Liver (tissue), 9 donors: ENCODE data around the gene FLNB. TPM values are rescaled to one million over a fixed set of nuclear protein-coding genes. Genes with fewer than 3 reads are reported as not detected.

Experiments used
- DNase-seq: peaks from one replicate; pipeline ENCODE4 v3.0.0-alpha.2; 2017; ENCODE audit warnings: low spot score
- H3K27ac ChIP-seq, 2 donors: one replicate each; pipeline ENCODE4 v1.7.0; 2013; ENCODE audit warnings: inconsistent platforms in 2 of 2, low read length in 2 of 2, control low read depth in 1 of 2, low read depth in 1 of 2, mild to moderate bottlenecking in 1 of 2
- H3K27me3 ChIP-seq, 4 donors: one replicate each; pipeline versions ENCODE4 v1.6.1 to v1.7.0; 2013; ENCODE audit warnings: low read length in 3 of 4, inconsistent platforms in 1 of 4, mild to moderate bottlenecking in 1 of 4, moderate library complexity in 1 of 4; ENCODE audit not compliant: control insufficient read depth in 4 of 4, insufficient read depth in 4 of 4
- H3K36me3 ChIP-seq, 4 donors: one replicate each; pipeline versions ENCODE4 v1.6.1 to v1.7.0; 2013; ENCODE audit warnings: low read length in 3 of 4, mild to moderate bottlenecking in 3 of 4, low read depth in 1 of 4, moderate library complexity in 1 of 4; ENCODE audit not compliant: control insufficient read depth in 4 of 4, insufficient read depth in 3 of 4
- H3K4me1 ChIP-seq, 4 donors: one replicate each; pipeline versions ENCODE4 v1.6.1 to v1.7.0; 2013; ENCODE audit warnings: low read length in 3 of 4, mild to moderate bottlenecking in 3 of 4, moderate library complexity in 1 of 4; ENCODE audit not compliant: control insufficient read depth in 4 of 4, insufficient read depth in 4 of 4
- H3K4me3 ChIP-seq, 3 donors: one replicate each; pipeline versions ENCODE4 v1.6.1 to v1.7.0; 2013; ENCODE audit warnings: low read length in 3 of 3, control low read depth in 1 of 3, low read depth in 1 of 3, mild to moderate bottlenecking in 1 of 3
- H3K9ac ChIP-seq, 2 donors: one replicate each; pipeline ENCODE4 v1.7.0; 2013; ENCODE audit warnings: low read length in 2 of 2, mild to moderate bottlenecking in 2 of 2, moderate library complexity in 2 of 2, control low read depth in 1 of 2, low read depth in 1 of 2
- H3K9me3 ChIP-seq, 4 donors: one replicate each; pipeline versions ENCODE4 v1.6.1 to v1.7.0; 2013; ENCODE audit warnings: low read length in 3 of 4; ENCODE audit not compliant: control insufficient read depth in 4 of 4
- CTCF ChIP-seq: fragments of 150-350 bp; IDR thresholded peaks from 2 replicates; pipeline ENCODE4 v1.5.1; 2017; ENCODE audit warnings: improper control_type of control experiment, low read depth, low read length; ENCODE audit not compliant: missing input control
- EGR1 ChIP-seq, 2 donors: IDR thresholded peaks; 2 replicates each; pipeline ENCODE4 v1.6.1; 2016 to 2018; ENCODE audit warnings: antibody characterized with exemption in 2 of 2, low read depth in 2 of 2
- FOXA1 ChIP-seq: IDR thresholded peaks from 2 replicates; pipeline ENCODE4 v1.6.1; 2016; ENCODE audit warnings: antibody characterized with exemption
- FOXA2 ChIP-seq: IDR thresholded peaks from 2 replicates; pipeline ENCODE4 v1.6.1; 2016; ENCODE audit warnings: antibody characterized with exemption
- GABPA ChIP-seq, 2 donors: IDR thresholded peaks in 1 of 2; conservative IDR thresholded peaks in 1 of 2; 2 replicates each; pipeline ENCODE4 v1.6.1; 2016; ENCODE audit warnings: antibody characterized with exemption in 2 of 2, mild to moderate bottlenecking in 1 of 2, moderate library complexity in 1 of 2
- HNF4A ChIP-seq, 2 donors: conservative IDR thresholded peaks; 2 replicates each; pipeline ENCODE4 v1.6.1; 2016; ENCODE audit warnings: antibody characterized with exemption in 2 of 2, mild to moderate bottlenecking in 2 of 2
- HNF4G ChIP-seq: IDR thresholded peaks from 2 replicates; pipeline ENCODE4 v1.6.1; 2016; ENCODE audit warnings: antibody characterized with exemption
- JUND ChIP-seq, 2 donors: IDR thresholded peaks; 2 replicates each; pipeline ENCODE4 v1.6.1; 2016; ENCODE audit warnings: antibody characterized with exemption in 2 of 2
- MAX ChIP-seq: IDR thresholded peaks from 2 replicates; pipeline ENCODE4 v1.6.1; 2016; ENCODE audit warnings: antibody characterized with exemption
- NR2F2 ChIP-seq: IDR thresholded peaks from 2 replicates; pipeline ENCODE4 v1.6.1; 2016; ENCODE audit warnings: antibody characterized with exemption
- RAD21 ChIP-seq, 2 donors: IDR thresholded peaks; 2 replicates each; pipeline ENCODE4 v1.6.1; 2016; ENCODE audit warnings: antibody characterized with exemption in 2 of 2, mild to moderate bottlenecking in 2 of 2
- REST ChIP-seq: IDR thresholded peaks from 2 replicates; pipeline ENCODE4 v1.6.1; 2016; ENCODE audit warnings: antibody characterized with exemption, mild to moderate bottlenecking
- RXRA ChIP-seq, 2 donors: IDR thresholded peaks; 2 replicates each; pipeline ENCODE4 v1.6.1; 2017 to 2018; ENCODE audit warnings: antibody characterized with exemption in 2 of 2, mild to moderate bottlenecking in 1 of 2
- SP1 ChIP-seq: IDR thresholded peaks from 2 replicates; pipeline ENCODE4 v1.6.1; 2018; ENCODE audit warnings: antibody characterized with exemption, mild to moderate bottlenecking
- TAF1 ChIP-seq: conservative IDR thresholded peaks from 2 replicates; pipeline ENCODE4 v1.6.1; 2016; ENCODE audit warnings: antibody characterized with exemption, mild to moderate bottlenecking
- YY1 ChIP-seq: IDR thresholded peaks from 2 replicates; pipeline ENCODE4 v1.6.1; 2016; ENCODE audit warnings: antibody characterized with exemption, mild to moderate bottlenecking
- ZBTB33 ChIP-seq: IDR thresholded peaks from 2 replicates; pipeline ENCODE4 v1.6.1; 2016; ENCODE audit warnings: antibody characterized with exemption
- WGBS: extraction: QIAGEN DNeasy Blood & Tissue Kit; methylation state at CpG from one replicate; pipeline ENCODE4 v1.1.7; 2013; 5-methylcytosine and 5-hydroxymethylcytosine counted together
- polyA plus RNA-seq, 2 donors: library from polyadenylated mRNA; stranded (reverse) in 1 of 2; unstranded in 1 of 2; fragments of 200-250 nt in 1 of 2; fragments of >200 nt in 1 of 2; fragmentation: Nextera tagmentation in 1 of 2; extraction: Ambion mirVana in 1 of 2; gene quantifications; one replicate each; pipeline versions ENCODE4 v1.2.1 to v1.2.3, GENCODE V29; 2013 to 2015
- total RNA-seq, 2 donors: library from RNA; depleted of rRNA; stranded (reverse); fragments of >200 nt; gene quantifications; one replicate each; pipeline ENCODE4 v1.2.3, GENCODE V29; 2014
- TF ChIP-seq, protein P1 (sequence below): IDR thresholded peaks from 2 replicates; pipeline ENCODE4 v1.6.1; 2016; ENCODE audit warnings: antibody characterized with exemption
- donor health status: healthy.
- donor health status: healthy.
- donor health status: healthy.
- donor health status: healthy.
- donor health status: healthy.

FLNB gene
- total and polyA plus RNA-seq, 4 donors, result 22.9 to 124 (median 44.3) TPM

- H3K27ac ChIP-seq, result peak overlapping the region; percentile 37 to 70
- DNase-seq, result no peak
- peaks cover 28 to 77% (median 63%) of the 10 kb centered on the region in 4 donors for H3K4me1 ChIP-seq
These were observed 182.7 kb downstream of the FLNB start for GRCh38 chr3:58190882-58191281.

More at GRCh38 chr3:58190882-58191281, 182.7 kb downstream of the FLNB start:
- Histone ChIP-seq H3K27me3 (no peaks in the 10 kb centered on the region), H3K4me3 (no peak overlapping the region), H3K9ac (no peak overlapping the region), H3K9me3 (no peaks in the 10 kb centered on the region), H3K36me3 (no peaks in the 10 kb centered on the region)
- TF ChIP-seq GABPA (IDR thresholded peaks at IDR 0.05 in 1 of 2, conservative IDR thresholded peaks at IDR 0.05 in 1 of 2) (no peak), RAD21 (IDR thresholded peaks at IDR 0.05) (peak in 1 of 2 donors; percentile 25), EGR1 (IDR thresholded peaks at IDR 0.05; ENCODE audit: low read depth in 2 of 2) (no peak), CTCF (no peak), HNF4A (conservative IDR thresholded peaks at IDR 0.05) (peak; percentile 92 to 93), JUND (IDR thresholded peaks at IDR 0.05) (no peak), HNF4G (peak; percentile 72), SP1 (peak; percentile 78), TAF1 (no peak), NR2F2 (peak; percentile 3), FOXA2 (no peak), FOXA1 (no peak), RXRA (IDR thresholded peaks at IDR 0.05) (peak; percentile 81 to 93), MAX (peak; percentile 31), YY1 (peak; percentile 65), ZBTB33 (no peak), REST (peak; percentile 17)
- TF ChIP-seq, protein P1, sequence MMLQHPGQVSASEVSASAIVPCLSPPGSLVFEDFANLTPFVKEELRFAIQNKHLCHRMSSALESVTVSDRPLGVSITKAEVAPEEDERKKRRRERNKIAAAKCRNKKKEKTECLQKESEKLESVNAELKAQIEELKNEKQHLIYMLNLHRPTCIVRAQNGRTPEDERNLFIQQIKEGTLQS, result peak; percentile 30
- 51% methylated on average over 4 of the region's 4 CpGs for WGBS
